Activated CD8-positive, alpha-beta T cell treated with anti-CD3 and anti-CD28 coated beads for 36 hours (primary cell): ENCODE data around the gene TJP3. TPM values are rescaled to one million over a fixed set of nuclear protein-coding genes. Genes with fewer than 3 reads are reported as not detected.
"Not testable (repeated sequence)": the region's sequence is repeated elsewhere in the genome, so short reads cannot be mapped to it uniquely, and the experiment has no call there.

Source experiments
- ATAC-seq: fragments of 200-7000 bp; cut with Tn5 transposase; one replicate; pipeline ENCODE4 v1.10.0; 2021; ENCODE audit warnings: mild to moderate bottlenecking, moderate library complexity
- CTCF ChIA-PET: fragments of 350-600 bp; sonication (Branson Sonifier 250); formaldehyde crosslinking; loops from one replicate; lab custom pipeline; 2021; ENCODE audit warnings: antibody characterized with exemption; lab: Charles Lee
- POLR2A ChIA-PET: fragments of 350-600 bp; sonication (Branson Sonifier 250); formaldehyde crosslinking; loops from one replicate; lab custom pipeline; 2021; ENCODE audit warnings: antibody characterized with exemption; lab: Charles Lee
- DNase-seq: peaks from one replicate; pipeline ENCODE4 v3.0.0-alpha.2; 2020
- H3K27ac Mint-ChIP-seq: one replicate; pipeline ENCODE4 v1.8.0; 2021; ENCODE audit warnings: mild to moderate bottlenecking, mixed read lengths
- H3K27me3 Mint-ChIP-seq: one replicate; pipeline ENCODE4 v1.8.0; 2021; ENCODE audit warnings: mixed read lengths
- H3K36me3 Mint-ChIP-seq: one replicate; pipeline ENCODE4 v1.8.0; 2021; ENCODE audit warnings: low read depth, mixed read lengths
- H3K4me1 Mint-ChIP-seq: one replicate; pipeline ENCODE4 v1.8.0; 2021; ENCODE audit warnings: low read depth, mixed read lengths
- H3K4me3 Mint-ChIP-seq: one replicate; pipeline ENCODE4 v1.8.0; 2021; ENCODE audit warnings: mild to moderate bottlenecking, moderate library complexity, mixed read lengths
- H3K9me3 Mint-ChIP-seq: one replicate; pipeline ENCODE4 v1.8.0; 2021; ENCODE audit warnings: mixed read lengths
- intact Hi-C: fragments of 100-400 bp; cut with micrococcal nuclease; formaldehyde crosslinking; loops from one replicate; pipeline ENCODE4 v1.10.0; 2022
- total RNA-seq, 2 experiments: library from RNA; stranded (reverse); gene quantifications; one replicate each; pipeline ENCODE4 v1.2.3, GENCODE V29; 2021
- TF ChIP-seq, protein P1 (sequence below): fragments of 200-600 bp; IDR thresholded peaks from one replicate; pipeline ENCODE4 v1.8.0; 2022; ENCODE audit warnings: antibody characterized with exemption, mild to moderate bottlenecking

TJP3 gene
- total RNA-seq, 2 experiments from 2014 or later: 0.69 to 2.4 TPM

DNA sequence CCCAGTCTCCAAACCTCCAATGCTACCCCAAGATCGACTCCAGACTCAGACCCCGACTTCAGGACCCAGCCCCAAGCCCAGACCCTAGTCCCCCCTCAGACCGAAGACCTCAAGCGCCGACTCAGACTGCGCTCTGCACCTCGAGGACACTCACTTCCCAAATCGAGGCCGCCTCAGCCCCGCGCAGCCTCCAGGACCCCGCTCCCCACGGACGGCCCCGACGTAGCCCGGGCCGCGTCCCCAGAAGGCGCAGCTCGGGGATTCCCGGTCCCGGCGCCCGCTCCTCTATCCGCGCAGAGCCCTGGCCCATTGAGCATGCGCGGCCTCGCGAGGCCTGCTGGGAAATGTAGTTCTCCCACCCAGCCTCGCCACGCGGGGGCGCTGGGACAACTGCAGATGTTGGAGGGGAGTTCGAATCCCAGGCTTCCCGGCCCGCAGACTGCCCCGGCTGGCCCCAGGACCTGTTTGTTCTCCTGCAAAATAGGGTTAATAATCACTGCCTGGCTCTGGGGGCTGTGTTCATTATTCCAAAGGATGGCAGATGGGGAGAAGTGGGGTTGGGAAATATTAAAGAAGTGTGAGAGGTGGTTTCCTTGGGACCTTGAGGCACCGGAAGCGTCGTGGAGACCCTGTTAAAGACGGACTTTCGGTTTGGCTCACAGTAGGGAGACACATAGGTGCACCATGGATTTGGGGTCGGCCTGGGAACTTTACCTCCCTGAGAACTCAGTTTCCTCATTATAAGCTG lies 53.4 kb downstream of the TJP3 start, which contains the start of gene APBA3:
APBA3 (minus strand) TSS at position 311 of the 748 bp plus-strand sequence. CDS start 1,428 bp downstream, outside the sequence.
- Mint-ChIP-seq H3K4me3 (peak within 1 kb of the TSS; percentile 99), H3K9me3 (no peaks in the 10 kb centered on the region), H3K27me3 (no peaks in the 10 kb centered on the region), H3K4me1 (peaks cover 41% of the 10 kb centered on the region), H3K27ac (peak within 1 kb of the TSS; percentile 99), H3K36me3 (peaks cover 21% of the 10 kb centered on the region)
- intact Hi-C loops: loop anchor here (10.0 kb wide), 1 partner anchor 53 kb away; no protein-coding TSS in a partner anchor
- ChIA-PET POLR2A (interaction anchor here (0.6 to 2.3 kb wide), 7 partner anchors 10 to 227 kb away, joined by 3 to 10 read pairs (median 4); partner anchors contain the start of gene EEF2), CTCF (interaction anchor here (0.7 to 6.5 kb wide), 12 partner anchors 19 to 259 kb away, joined by 3 to 39 read pairs (median 4); no protein-coding TSS in a partner anchor)
- TF ChIP-seq, protein P1, sequence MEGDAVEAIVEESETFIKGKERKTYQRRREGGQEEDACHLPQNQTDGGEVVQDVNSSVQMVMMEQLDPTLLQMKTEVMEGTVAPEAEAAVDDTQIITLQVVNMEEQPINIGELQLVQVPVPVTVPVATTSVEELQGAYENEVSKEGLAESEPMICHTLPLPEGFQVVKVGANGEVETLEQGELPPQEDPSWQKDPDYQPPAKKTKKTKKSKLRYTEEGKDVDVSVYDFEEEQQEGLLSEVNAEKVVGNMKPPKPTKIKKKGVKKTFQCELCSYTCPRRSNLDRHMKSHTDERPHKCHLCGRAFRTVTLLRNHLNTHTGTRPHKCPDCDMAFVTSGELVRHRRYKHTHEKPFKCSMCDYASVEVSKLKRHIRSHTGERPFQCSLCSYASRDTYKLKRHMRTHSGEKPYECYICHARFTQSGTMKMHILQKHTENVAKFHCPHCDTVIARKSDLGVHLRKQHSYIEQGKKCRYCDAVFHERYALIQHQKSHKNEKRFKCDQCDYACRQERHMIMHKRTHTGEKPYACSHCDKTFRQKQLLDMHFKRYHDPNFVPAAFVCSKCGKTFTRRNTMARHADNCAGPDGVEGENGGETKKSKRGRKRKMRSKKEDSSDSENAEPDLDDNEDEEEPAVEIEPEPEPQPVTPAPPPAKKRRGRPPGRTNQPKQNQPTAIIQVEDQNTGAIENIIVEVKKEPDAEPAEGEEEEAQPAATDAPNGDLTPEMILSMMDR: peak; percentile 73
- ATAC-seq (peak; percentile 54), DNase-seq (peak; percentile 97)

DNA sequence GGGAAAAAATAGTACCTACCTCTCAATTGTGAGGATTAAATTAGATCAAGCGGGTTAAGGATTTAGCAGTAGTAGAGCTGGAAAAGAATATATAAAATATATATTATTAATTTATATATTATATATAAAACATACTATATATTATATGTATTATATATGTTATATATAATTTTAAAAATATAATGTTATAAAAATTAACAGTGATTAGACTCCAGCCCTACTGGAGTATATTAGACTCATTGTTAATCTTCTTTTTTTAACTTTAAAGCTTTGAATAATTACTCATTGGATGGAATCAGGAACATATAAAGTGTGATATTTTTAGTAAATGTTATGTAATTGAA lies 53.9 kb downstream of the TJP3 start:
- peaks cover 22% of the 10 kb centered on the region for H3K36me3 Mint-ChIP-seq
- no peaks in the 10 kb centered on the region for H3K27me3 Mint-ChIP-seq
- ChIA-PET POLR2A (interaction anchor here (0.6 to 2.3 kb wide), 11 partner anchors 10 to 576 kb away, joined by 3 to 10 read pairs (median 4); partner anchors contain the start of genes EEF2 and STAP2), CTCF (interaction anchor here (1.0 to 6.5 kb wide), 13 partner anchors 19 to 377 kb away, joined by 3 to 39 read pairs (median 4); partner anchors contain the start of gene EEF2)
- no peaks in the 10 kb centered on the region for H3K9me3 Mint-ChIP-seq
- H3K27ac Mint-ChIP-seq: peak overlapping the region; percentile 99
- DNase-seq: no peak
- peak overlapping the region; percentile 99 for H3K4me3 Mint-ChIP-seq
- TF ChIP-seq, protein P1: no peak
- intact Hi-C loops: loop anchor here (10.0 kb wide), 1 partner anchor 53 kb away; no protein-coding TSS in a partner anchor
- no peak for ATAC-seq
- H3K4me1 Mint-ChIP-seq: peaks cover 41% of the 10 kb centered on the region

DNA sequence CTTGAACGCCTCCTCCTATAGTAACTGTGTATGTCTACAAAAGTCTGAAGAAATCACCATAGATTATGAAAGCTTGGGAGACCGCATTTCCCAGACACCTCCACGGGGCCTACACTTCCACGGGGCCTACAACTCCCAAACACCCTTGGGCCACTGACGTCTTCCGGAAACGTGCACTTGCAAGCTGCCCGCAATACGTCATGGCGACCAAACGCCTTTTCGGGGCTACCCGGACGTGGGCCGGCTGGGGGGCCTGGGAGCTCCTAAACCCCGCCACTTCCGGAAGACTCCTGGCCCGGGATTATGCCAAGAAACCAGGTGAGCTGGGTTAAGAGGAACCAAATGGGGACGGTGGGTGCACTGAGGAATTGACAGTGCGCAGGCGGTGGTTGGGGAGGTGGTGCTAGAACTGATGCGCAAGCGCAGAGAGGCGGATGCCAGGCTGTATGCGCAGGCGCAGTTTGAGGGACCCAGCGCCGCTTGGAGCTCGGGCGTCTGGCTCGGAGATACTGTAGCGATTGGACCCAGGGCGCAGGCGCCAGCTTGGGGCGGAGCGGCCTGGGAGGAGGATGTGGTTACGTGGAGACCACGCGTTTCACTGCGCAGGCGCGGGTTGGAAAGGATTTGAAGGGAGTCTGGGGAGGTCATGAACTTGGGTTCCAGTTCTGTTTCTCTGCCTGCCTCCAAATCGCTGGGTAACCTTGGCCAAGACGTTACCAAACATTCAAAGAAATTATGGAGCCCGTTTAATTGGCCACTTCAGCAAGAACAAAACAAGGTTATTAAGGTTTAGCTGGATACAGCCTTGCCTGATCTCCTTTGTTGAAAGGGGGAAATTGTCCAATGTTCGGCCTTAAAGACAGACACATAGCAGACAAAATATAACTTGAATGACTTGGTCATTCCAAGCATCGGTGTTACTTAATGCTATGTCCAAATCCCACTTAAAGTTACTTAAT lies 54.6 kb downstream of the TJP3 start, which contains the start of gene MRPL54:
MRPL54 (plus strand) TSS at position 182 of the 959 bp plus-strand sequence; CDS start at position 201, 19 bp downstream.
- DNase-seq: peak; percentile 99
- intact Hi-C loops: loop anchor here (10.0 kb wide), 1 partner anchor 52 kb away; no protein-coding TSS in a partner anchor
- TF ChIP-seq, protein P1: no peak
- Mint-ChIP-seq H3K4me3 (peak within 1 kb of the TSS; percentile 99), H3K4me1 (peaks cover 39% of the 10 kb centered on the region), H3K27me3 (no peaks in the 10 kb centered on the region), H3K27ac (peak within 1 kb of the TSS; percentile 99), H3K36me3 (peaks cover 22% of the 10 kb centered on the region), H3K9me3 (no peaks in the 10 kb centered on the region)
- peak; percentile 87 for ATAC-seq
- ChIA-PET CTCF (interaction anchor here (0.7 to 6.5 kb wide), 14 partner anchors 18 to 637 kb away, joined by 3 to 39 read pairs (median 4); partner anchors contain the start of genes EEF2 and SH3GL1), POLR2A (interaction anchor here (0.6 to 2.3 kb wide), 14 partner anchors 11 to 575 kb away, joined by 3 to 10 read pairs (median 4); partner anchors contain the start of genes EEF2 and STAP2)

DNA sequence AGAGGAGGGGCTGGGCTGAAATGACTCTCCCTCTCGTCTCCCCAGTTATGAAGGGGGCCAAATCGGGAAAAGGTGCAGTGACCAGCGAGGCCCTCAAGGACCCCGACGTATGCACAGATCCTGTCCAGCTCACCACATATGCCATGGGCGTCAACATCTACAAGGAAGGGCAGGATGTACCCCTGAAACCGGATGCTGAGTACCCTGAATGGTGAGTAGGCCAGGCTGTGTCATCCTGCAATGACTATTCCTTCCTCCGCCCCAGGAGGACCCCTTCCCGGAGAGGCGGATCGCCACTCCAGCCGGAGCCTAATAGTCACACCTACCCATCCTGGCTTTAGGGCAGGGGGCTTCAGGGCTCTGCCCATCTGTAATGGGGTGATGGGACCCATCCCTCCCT lies 56.9 kb downstream of the TJP3 start:
- ChIA-PET POLR2A (no interaction called here), CTCF (no interaction called here)
- Mint-ChIP-seq H3K27ac (no peak overlapping the region), H3K4me1 (peaks cover 27% of the 10 kb centered on the region), H3K36me3 (peaks cover 17% of the 10 kb centered on the region), H3K27me3 (no peaks in the 10 kb centered on the region), H3K9me3 (no peaks in the 10 kb centered on the region), H3K4me3 (no peak overlapping the region)
- DNase-seq (no peak), ATAC-seq (no peak)
- TF ChIP-seq, protein P1: no peak
- intact Hi-C loops: loop anchor here (10.0 kb wide), 1 partner anchor 50 kb away; no protein-coding TSS in a partner anchor

DNA sequence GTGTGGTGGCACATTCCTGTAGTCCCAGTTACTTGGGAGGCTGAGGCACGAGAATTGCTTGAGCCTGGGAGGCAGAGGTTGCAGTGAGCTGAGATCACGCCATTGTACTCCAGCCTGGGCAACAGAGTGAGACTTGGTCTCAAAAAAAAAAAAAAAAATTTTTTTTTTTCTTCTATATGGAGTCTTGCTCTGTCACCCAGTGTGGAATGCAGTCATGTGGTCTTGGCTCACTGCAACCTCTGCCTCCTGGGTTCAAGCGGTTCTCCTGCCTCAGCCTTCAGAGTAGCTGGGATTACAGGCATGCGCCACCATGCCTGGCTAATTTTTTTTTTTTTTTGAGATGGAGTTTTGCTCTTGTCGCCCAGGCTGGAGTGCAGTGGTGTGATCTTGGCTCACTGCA lies 57.6 kb downstream of the TJP3 start:
- intact Hi-C loops: loop anchor here (10.0 kb wide), 1 partner anchor 49 kb away; no protein-coding TSS in a partner anchor
- H3K4me3 Mint-ChIP-seq, CTCF ChIA-PET, DNase-seq, H3K27ac Mint-ChIP-seq, POLR2A ChIA-PET, H3K9me3 Mint-ChIP-seq, ATAC-seq, H3K27me3 Mint-ChIP-seq: not testable (repeated sequence)
- H3K4me1 Mint-ChIP-seq: peaks cover 22% of the 10 kb centered on the region
- peaks cover 17% of the 10 kb centered on the region for H3K36me3 Mint-ChIP-seq
